M059J (cell line): ENCODE data around the gene FLOT1. TPM values are rescaled to one million over a fixed set of nuclear protein-coding genes. Genes with fewer than 3 reads are reported as not detected.
A peak's percentile ranks its signal among the peaks of the same experiment; 100 is the strongest.
"Not testable (repeated sequence)": the region's sequence is repeated elsewhere in the genome, so short reads cannot be mapped to it uniquely, and the experiment has no call there.

ENCODE experiments used
- DNase-seq: peaks from one replicate; pipeline ENCODE4 v3.0.0-alpha.2; 2012; ENCODE audit warnings: low read depth
- total RNA-seq: library from RNA; depleted of rRNA; stranded (reverse); fragments of >200 nt; shearing (Covaris generic); gene quantifications from 2 replicates; pipeline ENCODE4 v1.2.3, GENCODE V29; 2014

Gene FLOT1
- total RNA-seq, 1 experiment from 2014 or later: 244 TPM

GRCh38 chr6:30723159-30723842, 19.2 kb downstream of the FLOT1 start:
- DNase-seq: not testable (repeated sequence)

DNA sequence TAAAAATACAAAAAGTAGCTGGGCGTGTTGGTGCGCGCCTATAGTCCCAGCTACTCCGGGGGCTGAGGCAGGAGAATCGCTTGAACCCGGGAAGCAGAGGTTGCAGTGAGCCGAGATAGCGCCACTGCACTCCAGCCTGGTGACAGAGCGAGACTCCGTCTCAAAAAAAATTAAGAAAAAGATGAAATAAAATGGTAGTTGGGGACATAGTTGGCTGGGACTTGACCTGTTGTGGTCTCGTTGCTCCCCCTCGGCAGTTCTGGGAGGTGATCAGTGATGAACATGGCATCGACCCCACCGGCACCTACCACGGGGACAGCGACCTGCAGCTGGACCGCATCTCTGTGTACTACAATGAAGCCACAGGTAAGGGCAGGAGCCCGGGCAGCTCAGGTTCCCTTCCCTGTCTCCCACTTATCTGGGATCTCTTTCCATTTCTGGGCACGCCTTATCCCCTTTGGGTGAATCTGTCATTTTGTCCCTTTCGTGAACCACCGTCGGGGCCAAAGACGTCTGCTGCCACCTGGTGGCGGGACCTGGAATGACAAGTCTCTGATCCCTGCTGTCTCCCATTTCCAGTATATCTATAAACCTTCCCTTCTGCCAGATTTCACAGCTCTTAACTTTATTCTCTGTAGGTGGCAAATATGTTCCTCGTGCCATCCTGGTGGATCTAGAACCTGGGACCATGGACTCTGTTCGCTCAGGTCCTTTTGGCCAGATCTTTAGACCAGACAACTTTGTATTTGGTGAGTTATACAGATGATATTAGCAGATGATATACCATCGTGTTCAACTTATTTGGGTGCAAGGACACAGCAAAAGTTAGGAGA, 20.0 kb downstream of the FLOT1 start:
- DNase-seq: peak; percentile 85

DNA sequence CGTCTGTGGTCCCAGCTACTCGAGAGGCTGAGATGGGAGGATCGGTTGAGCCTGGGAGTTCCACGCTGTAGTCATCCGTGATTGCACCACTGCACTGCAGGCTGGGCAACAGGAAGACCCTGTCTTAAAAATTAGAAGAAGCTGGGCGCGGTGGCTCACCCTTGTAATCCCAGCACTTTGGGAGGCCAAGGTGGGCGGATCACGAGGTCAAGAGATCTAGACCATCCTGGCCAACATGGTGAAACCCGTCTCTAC, 20.5 kb downstream of the FLOT1 start:
- DNase-seq: not testable (repeated sequence)

DNA sequence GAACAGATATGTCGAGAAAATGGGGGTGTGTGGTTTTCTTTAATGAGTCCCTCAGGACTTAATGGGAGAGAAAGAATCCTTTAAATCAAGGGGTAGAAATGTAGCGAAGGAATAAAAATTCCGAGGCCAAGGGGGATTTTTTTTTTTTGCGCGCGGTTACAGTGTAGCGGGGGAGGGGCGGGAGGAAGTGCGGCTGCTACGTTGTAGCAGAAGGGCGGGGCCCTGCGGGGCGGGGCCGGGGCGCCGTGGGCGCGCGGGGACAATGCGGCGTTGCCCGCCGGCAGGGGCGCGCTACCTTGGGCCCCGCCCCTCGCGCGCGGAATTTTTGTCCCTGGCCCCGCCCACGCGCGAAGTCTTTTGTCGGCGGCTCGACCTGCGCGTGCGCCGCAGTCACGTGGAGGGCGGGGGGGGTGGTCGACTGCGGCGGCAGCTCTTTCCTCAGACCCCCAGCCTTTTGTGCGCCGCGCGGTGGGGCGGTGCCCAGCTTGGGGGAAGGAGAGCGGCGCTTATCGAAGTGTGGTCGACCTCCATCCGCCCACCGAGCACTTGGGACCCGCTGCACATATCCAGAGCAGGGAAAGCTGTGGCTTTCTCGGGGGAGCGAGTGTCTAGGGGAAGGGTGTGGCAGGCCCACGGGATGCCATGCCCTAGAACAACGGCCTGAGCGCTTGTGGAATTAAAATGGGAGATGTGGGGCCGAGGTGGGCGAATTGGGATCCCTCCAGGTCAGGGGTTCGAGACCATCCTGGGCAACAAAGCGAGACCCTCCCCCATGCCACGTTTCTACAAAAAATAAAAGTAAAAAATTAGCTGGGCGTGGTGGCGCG, 21.1 kb downstream of the FLOT1 start:
- DNase-seq: peak; percentile 87

DNA sequence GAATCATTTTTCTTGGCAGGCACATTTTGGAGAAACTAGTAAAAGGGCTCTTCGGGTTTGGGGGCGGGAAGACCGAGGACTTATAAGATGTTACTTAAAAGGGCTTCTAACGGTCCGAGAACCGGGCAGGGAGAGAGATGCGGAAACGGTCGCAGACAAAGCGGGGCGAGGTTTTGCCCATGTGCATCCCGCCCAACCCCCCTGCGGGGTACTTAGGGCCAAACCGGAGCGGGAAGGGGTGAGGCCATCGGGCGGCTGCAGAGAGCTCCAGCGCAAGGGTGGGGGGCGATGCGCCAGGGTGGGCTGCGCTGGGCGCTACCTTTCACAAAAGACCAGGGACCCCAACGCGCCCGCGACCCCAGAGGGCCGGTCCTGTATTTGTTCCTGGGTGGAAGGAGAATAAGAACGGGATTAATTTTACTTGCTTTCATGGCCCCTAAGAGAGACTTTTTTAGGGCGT, 21.7 kb downstream of the FLOT1 start:
- peak; percentile 71 for DNase-seq

DNA sequence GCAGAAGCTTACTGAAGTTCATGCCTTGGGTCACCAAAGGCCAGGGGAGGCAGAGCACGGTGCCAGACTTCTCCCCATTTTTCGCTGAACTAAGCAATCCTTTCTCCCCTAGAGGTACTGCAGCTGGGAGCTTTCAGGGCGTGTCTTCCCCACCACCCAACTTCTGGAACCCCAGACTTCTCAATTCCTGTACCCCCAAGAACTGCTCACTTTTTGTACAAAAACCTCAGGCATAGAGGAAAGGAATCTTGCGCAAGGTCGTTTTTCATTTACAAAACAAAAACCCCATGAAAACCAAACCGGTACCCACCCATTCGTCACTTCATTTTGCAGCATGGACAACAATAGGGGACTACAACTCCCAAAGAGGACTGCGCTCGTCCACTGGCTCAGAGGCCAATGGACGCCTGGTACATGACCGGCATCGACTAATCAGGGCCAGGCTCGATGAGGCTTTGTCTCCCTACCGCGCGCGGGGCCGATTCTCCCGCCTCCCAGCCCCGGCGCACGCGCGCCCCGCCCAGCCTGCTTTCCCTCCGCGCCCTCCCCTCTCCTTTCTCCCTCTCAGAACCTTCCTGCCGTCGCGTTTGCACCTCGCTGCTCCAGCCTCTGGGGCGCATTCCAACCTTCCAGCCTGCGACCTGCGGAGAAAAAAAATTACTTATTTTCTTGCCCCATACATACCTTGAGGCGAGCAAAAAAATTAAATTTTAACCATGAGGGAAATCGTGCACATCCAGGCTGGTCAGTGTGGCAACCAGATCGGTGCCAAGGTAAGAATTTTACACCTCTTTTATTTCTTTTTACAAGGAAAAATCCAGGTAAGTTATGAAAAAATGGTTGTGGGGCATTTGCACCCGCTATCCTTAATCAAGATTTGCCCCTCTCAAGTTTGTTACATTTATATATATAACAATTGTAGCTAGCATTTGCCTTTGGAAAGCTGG, 22.4 kb downstream of the FLOT1 start, which contains the start of gene TUBB:
TSS of gene TUBB (plus strand) at position 562 of the 947 bp plus-strand sequence. CDS start at position 717, 155 bp downstream.
- DNase-seq: peak; percentile 100

GRCh38 chr6:30719356-30719755, 23.1 kb downstream of the FLOT1 start:
- no peak for DNase-seq

DNA sequence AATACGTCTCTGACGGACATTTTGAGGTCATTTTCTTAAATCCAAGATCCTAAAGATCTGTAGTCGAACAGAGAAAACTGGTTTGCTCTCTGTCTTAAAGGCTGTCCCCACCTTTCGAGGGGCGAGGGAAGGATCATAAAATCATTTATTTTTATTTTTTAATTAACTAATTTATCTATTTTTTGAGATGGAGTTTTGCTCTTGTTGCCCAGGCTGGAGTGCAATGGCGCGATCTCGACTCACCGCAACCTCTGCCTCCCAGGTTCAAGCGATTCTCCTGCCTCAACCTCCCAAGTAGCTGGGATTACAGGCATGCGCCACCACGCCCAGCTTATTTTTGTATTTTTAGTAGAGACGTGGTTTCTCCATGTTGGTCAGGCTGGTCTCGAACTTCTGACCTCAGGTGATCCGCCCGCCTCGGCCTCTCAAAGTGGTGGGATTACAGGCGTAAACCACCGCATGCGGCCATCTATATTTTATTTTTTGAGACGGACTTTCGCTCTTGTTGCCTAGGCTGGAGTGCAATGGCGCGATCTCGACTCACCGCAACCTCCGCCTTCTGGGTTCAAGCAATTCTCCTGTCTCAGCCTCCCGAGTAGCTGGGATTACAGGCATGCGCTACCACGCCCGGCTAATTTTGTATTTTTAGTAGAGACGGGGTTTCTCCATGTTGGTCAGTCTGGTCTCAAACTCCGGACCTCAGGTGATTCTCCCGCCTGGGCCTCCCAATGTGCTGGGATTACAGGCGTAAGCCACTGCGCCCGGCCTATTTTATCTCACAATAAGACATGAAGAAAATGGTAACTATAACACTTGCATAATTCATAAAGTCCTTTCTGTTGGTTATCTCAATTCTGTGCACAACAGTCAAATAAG, 24.4 kb downstream of the FLOT1 start:
- not testable (repeated sequence) for DNase-seq

DNA sequence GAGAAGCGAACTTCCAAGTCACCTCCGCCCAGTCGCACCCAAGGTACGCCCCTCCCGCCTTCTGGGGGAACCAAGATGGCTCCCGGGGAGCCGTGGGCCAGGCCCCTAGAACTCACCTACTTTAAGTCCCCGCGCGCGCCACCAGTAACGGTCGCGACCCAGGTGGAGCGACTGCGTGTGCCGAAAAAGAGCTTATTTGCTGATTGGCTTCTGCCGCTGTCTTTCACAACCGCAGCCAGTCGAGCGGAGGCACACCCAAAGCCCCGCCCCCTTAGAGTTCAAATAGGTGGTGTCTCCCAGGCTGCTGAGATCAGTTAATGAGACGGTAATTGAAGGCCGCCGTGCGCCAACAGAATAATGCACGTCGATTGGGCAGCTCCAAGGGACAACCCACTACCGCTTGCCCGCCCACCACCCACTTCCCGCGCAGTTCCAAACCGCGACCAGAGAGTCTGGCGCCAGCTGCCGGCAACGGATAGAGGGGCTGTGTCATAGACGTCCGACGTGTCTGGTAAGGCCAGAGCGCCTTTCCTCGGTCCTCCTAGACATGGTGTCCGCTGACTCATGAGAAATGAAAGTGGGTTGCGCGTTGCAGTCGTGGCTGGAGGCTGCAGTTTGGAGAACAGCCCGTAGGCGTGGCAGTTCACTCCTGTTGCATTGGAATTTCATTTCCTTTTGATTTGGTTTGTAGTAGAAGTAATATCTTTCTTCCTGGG, 25.2 kb downstream of the FLOT1 start, which contains the start of gene MDC1:
TSS of gene MDC1 (minus strand) at position 153 of the 716 bp plus-strand sequence. CDS start 2,106 bp downstream, outside the sequence.
- DNase-seq: peak; percentile 100

DNA sequence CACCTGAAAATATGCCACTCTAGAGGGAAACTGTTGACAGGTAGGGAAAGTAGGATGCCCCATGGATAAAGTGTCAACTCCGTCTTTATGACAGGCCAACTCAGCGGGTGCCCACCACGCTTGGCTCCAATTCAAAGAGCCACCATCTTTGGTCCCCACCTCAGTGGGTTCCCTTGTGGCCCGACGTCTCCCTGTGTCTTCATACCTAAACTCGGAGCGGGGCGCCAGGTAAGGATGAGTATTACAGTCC, 25.7 kb downstream of the FLOT1 start:
- no peak for DNase-seq

DNA sequence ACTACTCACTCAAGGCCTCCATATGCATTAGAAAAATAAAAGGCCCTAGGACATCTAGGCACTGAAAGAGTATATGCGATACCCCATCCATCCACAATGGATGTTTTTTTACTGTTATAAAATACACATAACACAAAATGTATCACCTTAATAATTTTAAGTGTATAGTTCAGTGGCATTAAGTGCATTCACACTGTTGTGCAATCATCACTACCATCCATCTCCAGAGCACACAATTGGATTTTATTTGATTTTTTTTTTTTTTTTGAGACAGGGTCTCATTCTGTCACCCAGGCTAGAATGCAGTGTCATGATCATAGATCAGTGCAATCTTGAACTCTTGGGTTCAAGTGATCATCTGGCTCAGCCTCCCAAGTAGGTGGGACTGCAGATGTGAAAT, 28.2 kb downstream of the FLOT1 start:
- DNase-seq: no peak

- DNase-seq: no peak
Measured at GRCh38 chr6:30712441-30712945, 30.0 kb downstream of the FLOT1 start.

DNA sequence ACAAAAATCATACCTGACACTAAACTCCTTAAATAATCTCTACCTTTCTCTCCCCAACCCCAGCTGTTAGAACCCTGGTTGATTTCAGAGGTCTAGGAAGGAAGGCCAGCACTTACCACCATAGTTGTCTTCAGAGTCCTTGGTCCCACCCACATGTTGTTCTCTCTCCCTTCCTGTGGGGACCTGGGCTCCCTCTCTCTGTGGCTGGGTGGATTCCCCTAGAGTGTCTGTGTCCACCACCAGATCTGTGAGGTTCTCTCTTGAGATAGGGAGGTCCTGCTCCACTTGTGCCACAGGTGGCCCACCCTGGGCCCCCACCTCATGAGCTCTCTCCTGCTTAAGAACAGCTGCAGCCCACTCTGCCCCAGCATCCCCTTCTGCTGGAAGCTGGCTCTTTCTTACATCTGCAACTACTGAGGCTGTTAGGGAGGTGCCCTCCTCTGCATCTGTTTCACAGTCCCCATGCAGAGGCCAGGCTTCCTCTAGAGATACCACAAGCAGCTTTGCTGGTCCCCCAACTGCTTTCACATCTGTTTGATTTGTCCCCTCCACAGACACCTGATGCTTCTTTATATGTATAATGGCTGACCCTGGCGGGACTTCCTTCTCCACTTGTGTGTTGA, 30.6 kb downstream of the FLOT1 start:
- no peak for DNase-seq

DNA sequence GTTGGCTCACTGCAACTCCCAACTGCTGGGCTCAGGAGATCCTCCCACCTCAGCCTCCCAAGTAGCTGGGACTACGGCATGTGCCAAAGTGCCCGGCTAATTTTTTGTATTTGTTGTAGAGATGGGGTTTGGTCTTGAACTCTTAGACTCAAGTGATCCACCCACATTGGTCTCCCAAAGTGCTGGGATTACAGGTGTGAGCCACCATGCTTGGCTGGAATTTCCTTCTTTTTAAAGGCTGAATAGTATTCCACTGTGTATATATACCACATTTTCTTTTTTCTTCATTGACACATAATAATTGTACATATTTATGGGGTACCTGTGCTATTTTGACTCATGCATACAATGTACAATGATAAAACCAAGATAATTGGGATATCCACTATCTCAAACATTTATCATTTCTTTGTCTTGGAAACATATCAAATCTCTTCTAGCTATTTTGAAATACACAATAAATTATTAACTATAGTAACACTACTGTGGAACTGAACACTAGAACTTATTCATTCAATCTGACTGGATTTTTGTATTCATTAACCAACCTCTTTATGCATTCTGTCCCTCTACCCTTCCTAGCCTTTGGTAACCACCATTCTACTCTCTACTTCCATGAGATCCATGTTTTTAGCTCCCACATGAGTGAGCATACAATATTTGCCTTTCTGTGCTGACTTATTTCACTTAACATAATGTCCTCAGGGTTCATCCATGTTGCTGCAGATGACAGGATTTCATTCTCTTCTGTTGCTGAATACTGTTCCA, 33.2 kb downstream of the FLOT1 start:
- no peak for DNase-seq

DNA sequence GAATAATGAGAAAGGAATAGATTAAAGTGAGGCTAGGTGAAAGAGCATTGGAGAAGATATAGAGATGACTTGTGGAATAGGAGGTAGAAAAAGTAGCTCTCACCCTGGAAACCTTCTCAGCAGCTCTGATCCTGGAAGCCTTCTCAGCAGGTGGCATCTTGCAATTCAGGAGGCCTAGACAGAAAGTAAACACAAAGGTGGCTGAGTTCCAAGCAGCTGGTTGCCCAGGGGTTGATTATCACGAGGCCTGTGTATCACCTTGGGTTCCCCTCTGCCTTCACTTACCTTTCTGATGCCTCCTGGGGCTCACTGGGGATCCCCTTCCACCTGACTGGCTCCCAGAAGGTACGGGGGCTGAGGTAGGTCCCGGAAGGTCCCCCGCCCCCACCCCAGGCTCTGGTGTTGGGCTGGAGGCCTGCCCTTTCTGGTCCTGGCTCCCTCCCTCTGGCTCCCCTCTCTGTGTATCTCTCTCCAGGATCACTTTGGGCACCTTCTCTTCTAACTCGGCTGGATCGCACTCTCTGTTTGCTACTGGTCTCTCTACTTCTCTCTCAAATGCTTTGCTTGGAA, 35.1 kb downstream of the FLOT1 start:
- DNase-seq: no peak

DNA sequence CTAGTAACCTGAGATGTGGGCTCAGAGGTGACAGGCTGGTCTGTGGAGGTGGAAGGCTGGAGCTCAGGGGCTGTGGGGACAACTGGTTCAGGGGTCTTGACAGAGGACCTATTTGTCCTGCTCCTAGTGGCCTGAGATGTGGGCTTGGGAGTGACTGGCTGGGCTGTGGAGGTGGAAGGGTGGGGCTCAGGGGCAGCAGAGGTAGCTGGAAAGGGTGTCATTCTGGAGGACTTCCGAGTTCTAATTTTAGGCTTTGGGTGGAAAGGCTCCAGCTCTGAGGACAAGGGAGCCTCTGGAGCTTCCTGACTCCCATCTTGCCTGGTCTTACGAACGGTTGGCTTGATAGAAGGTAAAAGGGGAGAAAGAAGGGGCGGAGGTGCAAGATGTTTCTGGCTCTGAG, 36.9 kb downstream of the FLOT1 start:
- DNase-seq: no peak

DNA sequence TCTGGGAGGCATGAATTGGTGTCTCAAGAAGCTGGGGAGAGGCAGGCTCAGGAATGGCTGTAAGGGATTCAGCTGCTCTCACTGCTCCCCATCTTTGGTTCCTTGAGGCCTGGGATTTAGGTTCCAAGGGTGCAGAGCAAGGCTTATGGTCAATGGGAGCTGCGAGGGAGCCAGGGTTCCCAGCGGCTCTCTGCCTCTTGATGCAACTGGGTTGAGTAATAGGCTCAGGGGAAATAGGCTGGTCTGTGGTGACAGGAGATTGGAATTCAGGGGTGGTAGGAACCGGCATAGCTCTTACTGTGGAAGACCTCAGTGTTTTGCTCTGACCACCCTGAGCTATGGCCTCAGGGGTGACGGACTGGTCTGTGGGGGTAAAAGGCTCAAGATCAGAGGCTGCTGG, 38.7 kb downstream of the FLOT1 start:
- no peak for DNase-seq

DNA sequence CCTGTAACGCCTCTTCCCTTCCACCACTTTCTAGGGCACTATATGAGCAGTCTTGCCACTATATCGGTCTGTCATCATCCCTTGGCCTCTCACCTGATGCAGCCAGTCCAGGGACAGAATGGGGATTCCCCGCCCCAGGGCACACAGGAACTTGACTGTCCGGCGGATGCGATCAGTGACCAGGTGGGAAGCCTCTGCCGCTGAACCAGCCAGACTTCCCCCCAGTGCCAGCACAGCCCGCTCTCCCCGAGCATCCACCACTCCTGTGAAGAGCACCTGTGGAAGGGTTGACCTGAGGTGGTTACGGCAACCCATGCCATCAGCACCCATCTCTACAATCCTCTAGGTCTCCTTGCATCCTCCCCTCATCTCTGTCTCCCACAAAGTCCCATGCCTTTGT, 39.5 kb downstream of the FLOT1 start:
- DNase-seq: no peak
